ENCODE measurements around the gene HIP1. TPM values are rescaled to one million over a fixed set of nuclear protein-coding genes. Genes with fewer than 3 reads are reported as not detected.
"Not testable (repeated sequence)": the region's sequence is repeated elsewhere in the genome, so short reads cannot be mapped to it uniquely, and the experiment has no call there.

HIP1 gene
- total RNA-seq, 1 experiment from 2014 or later, result 43.3 TPM

GRCh38 chr7:75593500-75594184 lies 145.1 kb downstream of the HIP1 start:
- H3K9me3 ChIP-seq (ENCODE audit: control insufficient read depth, insufficient read depth, low read depth, low read length); H3K27me3 ChIP-seq (ENCODE audit: control insufficient read depth, insufficient read depth, low read length); H3K4me3 ChIP-seq (ENCODE audit: low read depth in 2 of 2, low read length in 2 of 2); POLR2A ChIA-PET; intact Hi-C loops (cut with micrococcal nuclease; ENCODE audit: unreplicated experiment); H3K4me1 ChIP-seq (ENCODE audit: control insufficient read depth, insufficient read depth, low read length); BruUV-seq (replicated peaks); DNase-seq (ENCODE audit: low read depth, low spot score); H3K27ac ChIP-seq (ENCODE audit: low read length); in situ Hi-C loops (cut with HindIII; ENCODE audit: low pct_unique_long_range_greater_than_20kb, low sequenced_read_pairs); ATAC-seq; H3K36me3 ChIP-seq (ENCODE audit: control insufficient read depth, insufficient read depth, low read length): not testable (repeated sequence)
- CTCF ChIA-PET, result interaction anchor here (0.6 kb wide), 1 partner anchor 8 kb away, joined by 6 read pairs; no protein-coding TSS in a partner anchor

DNA sequence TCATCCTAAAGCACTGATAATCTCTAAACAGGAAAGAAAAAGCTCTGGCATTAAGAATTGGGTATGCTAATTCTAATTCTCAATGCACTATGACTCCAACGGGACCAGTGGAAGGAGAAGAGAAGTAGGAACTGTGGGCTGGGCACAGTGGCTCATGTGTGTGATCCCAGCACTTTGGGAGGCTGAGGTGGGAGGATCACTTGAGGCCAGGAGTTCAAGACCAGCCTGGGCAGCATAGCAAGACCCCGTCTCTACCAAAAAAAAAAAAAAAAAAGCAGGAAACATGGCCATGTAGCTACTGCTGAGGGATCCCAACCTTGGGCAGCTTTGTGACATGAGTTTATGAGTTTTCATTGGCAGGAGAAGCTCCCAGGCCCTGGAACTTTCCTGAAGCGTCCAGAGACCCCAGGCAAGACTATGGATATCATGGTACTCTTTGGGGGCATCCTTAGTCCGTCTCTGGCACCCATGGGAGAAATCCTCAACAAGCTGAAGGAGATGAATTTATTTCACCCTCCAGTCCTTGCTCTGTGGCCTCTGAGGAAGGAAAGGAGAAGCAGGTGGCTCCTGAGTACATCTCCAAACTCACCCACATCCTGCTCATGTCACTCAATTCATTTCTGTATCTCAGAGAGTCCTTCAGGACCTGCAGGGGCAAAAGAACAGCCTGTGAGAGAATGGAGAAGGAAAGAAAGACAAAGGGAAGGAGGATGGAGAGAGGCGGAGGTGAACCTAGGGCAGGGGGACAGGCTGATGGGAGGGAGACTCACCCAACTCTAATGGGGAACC lies 147.1 kb downstream of the HIP1 start:
- Histone ChIP-seq H3K27me3 (ENCODE audit: control insufficient read depth, insufficient read depth, low read length) (no peaks in the 10 kb centered on the region), H3K36me3 (ENCODE audit: control insufficient read depth, insufficient read depth, low read length) (no peaks in the 10 kb centered on the region), H3K4me3 (ENCODE audit: low read depth in 2 of 2, low read length in 2 of 2) (no peak overlapping the region), H3K9me3 (ENCODE audit: control insufficient read depth, insufficient read depth, low read depth, low read length) (no peaks in the 10 kb centered on the region), H3K27ac (ENCODE audit: low read length) (no peak overlapping the region), H3K4me1 (ENCODE audit: control insufficient read depth, insufficient read depth, low read length) (peaks cover 2% of the 10 kb centered on the region)
- intact Hi-C loops (cut with micrococcal nuclease; ENCODE audit: unreplicated experiment), result no loop called here
- BruUV-seq (replicated peaks), result no TSS peak
- ATAC-seq (no peak), DNase-seq (ENCODE audit: low read depth, low spot score) (no peak)
- no peak for TF ChIP-seq REST (IDR thresholded peaks at IDR 0.05; ENCODE audit: insufficient read depth in 1 of 2, low read depth in 2 of 2, low read length in 1 of 2)
- TF ChIP-seq, protein P1, sequence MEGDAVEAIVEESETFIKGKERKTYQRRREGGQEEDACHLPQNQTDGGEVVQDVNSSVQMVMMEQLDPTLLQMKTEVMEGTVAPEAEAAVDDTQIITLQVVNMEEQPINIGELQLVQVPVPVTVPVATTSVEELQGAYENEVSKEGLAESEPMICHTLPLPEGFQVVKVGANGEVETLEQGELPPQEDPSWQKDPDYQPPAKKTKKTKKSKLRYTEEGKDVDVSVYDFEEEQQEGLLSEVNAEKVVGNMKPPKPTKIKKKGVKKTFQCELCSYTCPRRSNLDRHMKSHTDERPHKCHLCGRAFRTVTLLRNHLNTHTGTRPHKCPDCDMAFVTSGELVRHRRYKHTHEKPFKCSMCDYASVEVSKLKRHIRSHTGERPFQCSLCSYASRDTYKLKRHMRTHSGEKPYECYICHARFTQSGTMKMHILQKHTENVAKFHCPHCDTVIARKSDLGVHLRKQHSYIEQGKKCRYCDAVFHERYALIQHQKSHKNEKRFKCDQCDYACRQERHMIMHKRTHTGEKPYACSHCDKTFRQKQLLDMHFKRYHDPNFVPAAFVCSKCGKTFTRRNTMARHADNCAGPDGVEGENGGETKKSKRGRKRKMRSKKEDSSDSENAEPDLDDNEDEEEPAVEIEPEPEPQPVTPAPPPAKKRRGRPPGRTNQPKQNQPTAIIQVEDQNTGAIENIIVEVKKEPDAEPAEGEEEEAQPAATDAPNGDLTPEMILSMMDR (IDR thresholded peaks at IDR 0.05), result no peak
- no peak for TF ChIP-seq TCF7L2 (IDR thresholded peaks at IDR 0.05; ENCODE audit: low read depth, low read length)
- no peak for TF ChIP-seq POLR2AphosphoS5 (IDR thresholded peaks at IDR 0.05; ENCODE audit: low read depth, low read length)
- TF ChIP-seq SIN3A (IDR thresholded peaks at IDR 0.05; ENCODE audit: borderline replicate concordance, insufficient read depth, low read depth, low read length), result no peak
- ChIA-PET CTCF (no interaction called here), POLR2A (no interaction called here)
- in situ Hi-C loops (cut with HindIII; ENCODE audit: low pct_unique_long_range_greater_than_20kb, low sequenced_read_pairs), result no loop called here
